HCT116 (cell line): ENCODE measurements around the gene SOAT2. TPM values are rescaled to one million over a fixed set of nuclear protein-coding genes. Genes with fewer than 3 reads are reported as not detected.

ENCODE experiments used
- ATAC-seq: fragments of 200-7000 bp; cut with Tn5 transposase; 2 replicates; pipeline ENCODE4 v1.9.1; 2020; ENCODE audit warnings: mild to moderate bottlenecking, moderate library complexity
- BruUV-seq: library from RNA; stranded (reverse); fragments of 400-500 nt; replicated peaks from 2 replicates; lab custom pipeline; 2021; lab: Mats Ljungman, UMichigan
- CTCF ChIA-PET: fragments of 300-600 bp; sonication (Branson Sonifier 250); formaldehyde crosslinking; loops from one replicate; lab custom pipeline; 2021; ENCODE audit warnings: antibody characterized with exemption; lab: Charles Lee
- POLR2A ChIA-PET: fragments of 300-600, 350-600 bp; sonication (Branson Sonifier 250); formaldehyde crosslinking; loops from one replicate; lab custom pipeline; 2021; ENCODE audit warnings: antibody characterized with exemption; lab: Charles Lee
- RAD21 ChIA-PET, 2 experiments: fragments of 300-600 bp; sonication (Branson Sonifier 250); formaldehyde crosslinking; loops; one replicate each; lab custom pipeline; 2023; ENCODE audit warnings: low total read pairs in 2 of 2; ENCODE audit not compliant: uncharacterized antibody in 2 of 2, unreplicated experiment in 2 of 2, low non-redundant PET in 1 of 2; lab: Charles Lee
- DNase-seq: peaks from one replicate; pipeline ENCODE4 v3.0.0-alpha.2; 2010; ENCODE audit warnings: low read depth, low spot score
- H2AFZ ChIP-seq: fragments of 200-600 bp; shearing (Covaris generic), sonication (generic); 2 replicates; pipeline ENCODE4 v1.6.1; 2017; ENCODE audit warnings: low read depth, mixed run types, mixed read lengths, antibody characterized with exemption, low read length; ENCODE audit not compliant: poor library complexity, severe bottlenecking
- H3K27ac ChIP-seq: 2 replicates; pipeline ENCODE4 v1.5.1; 2012; ENCODE audit warnings: low read depth, low read length
- H3K27me3 ChIP-seq: fragments of 200-600 bp; sonication (generic); 2 replicates; pipeline ENCODE4 v1.6.1; 2016; ENCODE audit warnings: mixed run types, low read length, mixed read lengths; ENCODE audit not compliant: insufficient read depth
- H3K36me3 ChIP-seq, 2 experiments: fragments of 200-500 bp in 1 of 2; fragments of 200-600 bp in 1 of 2; sonication (Bioruptor generic) in 1 of 2; sonication (generic) in 1 of 2; 2 replicates each; pipeline versions ENCODE4 v1.5.1 to v1.6.1; 2014 to 2016; ENCODE audit warnings: low read length in 2 of 2, inconsistent platforms in 1 of 2, mixed read lengths in 1 of 2, mixed run types in 1 of 2; ENCODE audit not compliant: insufficient read depth in 2 of 2, control insufficient read depth in 1 of 2
- H3K4me1 ChIP-seq, 2 experiments: fragments of 200-600 bp in 1 of 2; sonication (generic) in 1 of 2; 2 replicates each; pipeline versions ENCODE4 v1.5.1 to v1.6.1; 2012 to 2017; ENCODE audit warnings: low read length in 2 of 2, inconsistent platforms in 1 of 2, mild to moderate bottlenecking in 1 of 2, mixed read lengths in 1 of 2, mixed run types in 1 of 2, moderate library complexity in 1 of 2; ENCODE audit not compliant: insufficient read depth in 2 of 2, control insufficient read depth in 1 of 2
- H3K4me2 ChIP-seq: fragments of 200-600 bp; sonication (generic); 2 replicates; pipeline ENCODE4 v1.6.1; 2017; ENCODE audit warnings: mixed run types, low read length, mixed read lengths
- H3K4me3 ChIP-seq, 2 experiments: fragments of 200-600 bp in 1 of 2; sonication (generic) in 1 of 2; replicated peaks in 1 of 2; 2 replicates each; pipeline ENCODE4 v1.5.1; 2011 to 2016; ENCODE audit warnings: low read length in 2 of 2, control low read depth in 1 of 2, low read depth in 1 of 2, mild to moderate bottlenecking in 1 of 2, mixed read lengths in 1 of 2, mixed run types in 1 of 2
- H3K79me2 ChIP-seq: fragments of 200-600 bp; sonication (generic); 2 replicates; pipeline ENCODE4 v1.6.1; 2017; ENCODE audit warnings: mild to moderate bottlenecking, mixed run types, low read length, moderate library complexity, mixed read lengths; ENCODE audit not compliant: insufficient read depth
- H3K9ac ChIP-seq: fragments of 200-600 bp; sonication (generic); 2 replicates; pipeline ENCODE4 v1.6.1; 2016; ENCODE audit warnings: low read length, mixed read lengths
- H3K9me2 ChIP-seq: fragments of 200-600 bp; sonication (generic), shearing (Covaris generic); 2 replicates; pipeline ENCODE4 v1.6.1; 2017; ENCODE audit warnings: mixed run types, mild to moderate bottlenecking, moderate library complexity; ENCODE audit not compliant: insufficient read depth
- H3K9me3 ChIP-seq, 2 experiments: fragments of 200-500 bp in 1 of 2; fragments of 200-600 bp in 1 of 2; sonication (Bioruptor generic) in 1 of 2; sonication (generic) in 1 of 2; 2 replicates each; pipeline ENCODE4 v1.6.1; 2014 to 2017; ENCODE audit warnings: low read length in 2 of 2, mixed read lengths in 2 of 2, inconsistent platforms in 1 of 2, low read depth in 1 of 2, mild to moderate bottlenecking in 1 of 2, mixed run types in 1 of 2, moderate library complexity in 1 of 2; ENCODE audit not compliant: control insufficient read depth in 1 of 2, insufficient read depth in 1 of 2
- H4K20me1 ChIP-seq: fragments of 200-600 bp; sonication (generic), shearing (Covaris generic); 2 replicates; pipeline ENCODE4 v1.6.1; 2017; ENCODE audit warnings: mixed run types, mild to moderate bottlenecking, moderate library complexity; ENCODE audit not compliant: insufficient read depth
- CBX3 ChIP-seq: IDR thresholded peaks from 2 replicates; pipeline ENCODE4 v1.6.1; 2012; ENCODE audit warnings: low read depth
- ELF1 ChIP-seq: IDR thresholded peaks from 2 replicates; pipeline ENCODE4 v1.6.1; 2012; ENCODE audit warnings: low read depth, borderline replicate concordance
- SIN3A ChIP-seq: IDR thresholded peaks from 2 replicates; pipeline ENCODE4 v1.6.1; 2012; ENCODE audit warnings: low read depth
- intact Hi-C: fragments of 100-400 bp; cut with micrococcal nuclease; formaldehyde crosslinking; loops from 2 replicates; pipeline ENCODE4 v1.10.0; 2022
- total RNA-seq: library from RNA; stranded (reverse); gene quantifications from one replicate; pipeline ENCODE4 v1.2.1, GENCODE V29; 2021; ENCODE audit not compliant: unreplicated experiment
- TF ChIP-seq, protein P1 (sequence below): IDR thresholded peaks from 2 replicates; pipeline ENCODE4 v1.6.1; 2011; ENCODE audit warnings: mild to moderate bottlenecking, low read length, moderate library complexity; ENCODE audit not compliant: insufficient replicate concordance; ENCODE audit errors: extremely low read depth

Gene SOAT2
- total RNA-seq, 1 experiment from 2014 or later, result 0.17 TPM

- RAD21 ChIA-PET, result no interaction called here
- Histone ChIP-seq H3K79me2 (no peaks in the 10 kb centered on the region), H3K4me2 (no peak overlapping the region), H3K9ac (no peak overlapping the region), H3K36me3 (no peaks in the 10 kb centered on the region), H3K9me2 (no peaks in the 10 kb centered on the region), H3K4me1 (no peaks in the 10 kb centered on the region), H3K27me3 (no peaks in the 10 kb centered on the region), H3K27ac (no peak overlapping the region), H2AFZ (no peak overlapping the region), H3K4me3 (no peak overlapping the region), H3K9me3 (no peaks in the 10 kb centered on the region), H4K20me1 (no peaks in the 10 kb centered on the region)
- CTCF ChIA-PET, result no interaction called here
- BruUV-seq, result no TSS peak
- ATAC-seq, result no peak
- POLR2A ChIA-PET, result no interaction called here
- TF ChIP-seq SIN3A, result no peak
- no peak for DNase-seq
- intact Hi-C loops, result no loop called here
Measured at GRCh38 chr12:53113136-53113705, 9.9 kb downstream of the SOAT2 start.

- ChIA-PET CTCF (no interaction called here), POLR2A (no interaction called here), RAD21 (no interaction called here)
- TF ChIP-seq ELF1, result no peak
- TF ChIP-seq CBX3, result no peak
- TF ChIP-seq, protein P1, sequence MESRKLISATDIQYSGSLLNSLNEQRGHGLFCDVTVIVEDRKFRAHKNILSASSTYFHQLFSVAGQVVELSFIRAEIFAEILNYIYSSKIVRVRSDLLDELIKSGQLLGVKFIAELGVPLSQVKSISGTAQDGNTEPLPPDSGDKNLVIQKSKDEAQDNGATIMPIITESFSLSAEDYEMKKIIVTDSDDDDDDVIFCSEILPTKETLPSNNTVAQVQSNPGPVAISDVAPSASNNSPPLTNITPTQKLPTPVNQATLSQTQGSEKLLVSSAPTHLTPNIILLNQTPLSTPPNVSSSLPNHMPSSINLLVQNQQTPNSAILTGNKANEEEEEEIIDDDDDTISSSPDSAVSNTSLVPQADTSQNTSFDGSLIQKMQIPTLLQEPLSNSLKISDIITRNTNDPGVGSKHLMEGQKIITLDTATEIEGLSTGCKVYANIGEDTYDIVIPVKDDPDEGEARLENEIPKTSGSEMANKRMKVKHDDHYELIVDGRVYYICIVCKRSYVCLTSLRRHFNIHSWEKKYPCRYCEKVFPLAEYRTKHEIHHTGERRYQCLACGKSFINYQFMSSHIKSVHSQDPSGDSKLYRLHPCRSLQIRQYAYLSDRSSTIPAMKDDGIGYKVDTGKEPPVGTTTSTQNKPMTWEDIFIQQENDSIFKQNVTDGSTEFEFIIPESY, result no peak
- H3K27me3 ChIP-seq, result no peaks in the 10 kb centered on the region
- no peaks in the 10 kb centered on the region for H3K79me2 ChIP-seq
- no peak overlapping the region for H2AFZ ChIP-seq
- no peaks in the 10 kb centered on the region for H3K9me3 ChIP-seq
- H3K27ac ChIP-seq, result no peak overlapping the region
- no peak for ATAC-seq
- no TSS peak for BruUV-seq
- H4K20me1 ChIP-seq, result no peaks in the 10 kb centered on the region
- intact Hi-C loops, result no loop called here
- no peak overlapping the region for H3K4me3 ChIP-seq
- no peak overlapping the region for H3K9ac ChIP-seq
- no peaks in the 10 kb centered on the region for H3K4me1 ChIP-seq
- no peaks in the 10 kb centered on the region for H3K36me3 ChIP-seq
- H3K9me2 ChIP-seq, result no peaks in the 10 kb centered on the region
- H3K4me2 ChIP-seq, result no peak overlapping the region
- DNase-seq, result no peak
Measured at GRCh38 chr12:53113951-53114350, 10.7 kb downstream of the SOAT2 start.
